NCI-H187 (cell line): ENCODE results near the gene GJA9.
"Not testable (repeated sequence)": the region's sequence is repeated elsewhere in the genome, so short reads cannot be mapped to it uniquely, and the experiment has no call there.

Source experiments
- DNase-seq, 2 experiments: peaks; one replicate each; lab custom pipeline; 2025; lab: John Stamatoyannopoulos, UW

Gene GJA9

GRCh38 chr1:38873027-38873969, 8.1 kb downstream of the GJA9 start, which contains the start of gene MYCBP:
TSS of gene MYCBP (minus strand) at chr1:38873348. CDS start at chr1:38873305, 43 bp downstream.
- DNase-seq, result peak; percentile 87 to 93

DNA sequence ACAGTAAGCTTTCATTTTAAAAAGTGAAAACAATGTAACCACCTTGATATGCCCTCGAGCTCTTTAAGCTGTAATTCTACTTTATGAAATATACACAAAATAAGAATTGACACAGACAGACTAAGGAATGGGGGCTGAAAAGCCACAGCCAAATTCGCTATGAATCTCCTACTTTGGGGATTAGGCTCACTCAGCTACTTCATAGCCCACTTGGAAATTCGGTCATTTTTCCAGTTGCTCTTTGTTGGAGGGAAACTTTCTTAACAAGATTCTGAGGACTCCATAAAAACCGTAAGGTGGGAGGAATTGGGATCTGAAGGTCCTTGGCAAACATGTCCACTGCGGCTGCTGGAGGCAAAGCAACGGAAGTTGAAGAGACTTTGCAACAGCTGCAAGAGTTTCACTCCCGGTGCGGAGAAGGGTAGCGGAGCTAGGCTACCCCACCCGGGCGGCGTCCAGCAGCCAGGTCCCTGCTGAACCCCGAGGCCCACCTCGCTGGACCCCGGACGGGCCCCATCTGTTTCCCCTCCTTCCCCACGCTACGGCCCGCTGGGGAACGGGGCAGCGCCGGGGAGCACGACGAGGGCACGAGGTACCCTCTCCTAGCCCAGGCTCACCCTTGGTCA, 8.9 kb downstream of the GJA9 start:
- DNase-seq, result no peak

DNA sequence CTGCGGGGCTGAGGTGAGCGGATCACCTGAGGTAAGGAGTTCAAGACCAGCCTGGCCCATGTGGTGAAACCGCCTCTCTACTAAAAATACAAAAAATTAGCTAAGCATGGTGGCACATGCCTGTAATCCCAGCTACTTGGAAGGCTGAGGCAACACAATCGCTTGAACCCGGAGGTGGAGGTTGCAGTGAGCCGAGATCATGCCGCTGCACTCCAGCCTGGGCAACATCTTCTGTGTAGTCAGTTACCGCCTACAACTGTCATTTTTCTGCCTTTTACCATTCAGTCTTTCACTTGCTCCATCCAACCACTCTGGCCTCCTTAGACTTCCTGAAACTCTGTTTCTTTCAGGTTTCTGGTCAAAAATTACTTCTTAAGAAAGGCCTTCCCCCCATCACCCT, 10.4 kb downstream of the GJA9 start:
- no peak for DNase-seq

- DNase-seq, result no peak
Measured at GRCh38 chr1:38867208-38867607, 14.2 kb downstream of the GJA9 start.

GRCh38 chr1:38865112-38865715, 16.2 kb downstream of the GJA9 start:
- no peak for DNase-seq

- no peak for DNase-seq
Measured at GRCh38 chr1:38860454-38860795, 21.0 kb downstream of the GJA9 start.

GRCh38 chr1:38859561-38860453, 21.6 kb downstream of the GJA9 start, which contains the start of gene RRAGC:
TSS of gene RRAGC (minus strand) at chr1:38859772. CDS start at chr1:38859646, 126 bp downstream.
- DNase-seq, result peak; percentile 81 to 94

DNA sequence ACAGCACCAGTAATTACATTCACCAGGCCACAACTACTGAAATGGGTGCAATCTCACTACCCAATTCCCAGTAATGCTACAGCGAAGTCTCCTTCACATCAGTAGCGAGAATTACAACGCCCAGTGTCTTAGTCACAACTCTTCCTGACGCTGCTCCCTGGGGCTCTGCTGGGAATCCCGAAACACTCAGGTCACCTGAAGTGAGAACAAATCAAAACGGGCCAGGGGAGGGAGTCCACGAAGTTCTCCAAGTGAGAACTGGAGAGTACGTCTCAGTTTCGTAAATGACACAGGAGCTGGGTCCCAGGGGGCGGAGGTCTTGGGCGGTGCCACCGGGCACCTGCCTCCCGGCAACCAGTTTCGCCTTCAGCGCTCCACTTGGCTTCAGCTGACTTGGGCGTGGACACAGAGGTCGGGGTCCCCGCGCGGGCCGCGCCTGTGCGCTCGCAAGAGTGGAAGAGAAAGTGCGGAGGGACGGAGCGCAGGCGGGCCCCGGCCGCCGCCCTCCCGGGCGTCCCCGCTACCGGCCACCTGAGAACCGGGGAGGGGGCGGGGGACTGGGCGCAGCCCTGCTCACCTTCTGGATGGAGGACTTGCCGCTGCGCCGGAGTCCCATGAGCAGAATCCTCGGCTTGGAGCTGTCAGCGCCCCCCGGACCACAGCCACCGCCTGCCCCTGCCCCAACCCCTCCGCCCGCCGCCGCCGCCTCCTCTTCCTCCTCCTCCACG, 22.4 kb downstream of the GJA9 start:
- peak in 1 of 2 experiments; percentile 4 for DNase-seq

DNA sequence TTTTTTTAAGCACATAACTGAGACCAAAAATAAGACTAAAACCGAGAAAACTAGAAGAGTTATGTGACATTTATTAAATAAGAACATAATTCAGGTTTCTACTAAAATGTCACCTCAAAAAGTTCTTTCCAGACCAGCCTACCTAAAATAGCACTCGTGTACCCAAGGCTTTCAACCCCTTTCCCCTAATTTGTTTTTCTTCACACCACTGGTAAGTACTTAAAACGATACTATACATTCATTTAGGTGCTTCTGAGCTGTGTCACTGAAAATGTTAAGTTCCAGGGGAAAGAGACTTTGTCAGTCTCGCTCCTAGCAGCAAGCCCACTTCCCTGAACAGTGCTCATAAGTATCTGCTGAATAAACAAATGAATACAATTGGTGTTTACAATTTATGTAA, 28.6 kb downstream of the GJA9 start:
- no peak for DNase-seq

GRCh38 chr1:38848071-38848470, 33.3 kb downstream of the GJA9 start:
- DNase-seq, result no peak

- no peak for DNase-seq
Measured at GRCh38 chr1:38846210-38846609, 35.2 kb downstream of the GJA9 start.

DNA sequence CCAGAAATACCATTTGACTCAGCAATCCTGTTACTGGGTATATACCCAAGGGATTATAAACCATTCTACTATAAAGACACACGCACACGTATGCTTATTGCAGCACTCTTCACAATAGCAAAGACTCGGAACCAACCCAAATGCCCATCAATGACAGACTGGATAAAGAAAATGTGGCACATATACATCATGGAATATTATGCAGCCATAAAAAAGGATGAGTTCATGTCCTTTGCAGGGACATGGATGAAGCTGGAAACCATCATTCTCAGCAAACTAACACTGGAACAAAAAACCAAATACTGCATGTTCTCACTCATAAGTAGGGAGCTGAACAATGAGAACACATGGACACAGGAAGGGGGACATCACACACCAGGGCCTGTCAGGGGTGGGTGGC, 36.3 kb downstream of the GJA9 start:
- DNase-seq, result not testable (repeated sequence)

DNA sequence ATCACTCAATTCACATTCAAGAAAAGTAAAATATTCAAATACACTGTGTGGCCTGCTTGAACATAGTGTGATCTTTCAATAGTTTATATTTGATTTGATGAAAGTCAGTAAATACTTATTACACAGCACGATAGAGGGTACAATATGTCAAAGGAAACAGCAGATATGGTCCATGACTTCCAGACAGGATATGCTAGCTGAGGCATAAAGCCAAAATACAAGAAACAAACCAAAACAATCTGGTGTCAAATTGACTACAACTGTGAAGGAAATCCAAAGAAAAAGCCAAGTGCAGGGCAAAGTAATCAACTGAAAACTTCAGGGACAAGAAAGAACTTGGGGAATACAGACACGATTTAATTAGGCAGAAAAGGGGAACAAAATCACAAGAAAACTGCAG, 41.1 kb downstream of the GJA9 start:
- DNase-seq, result no peak

DNA sequence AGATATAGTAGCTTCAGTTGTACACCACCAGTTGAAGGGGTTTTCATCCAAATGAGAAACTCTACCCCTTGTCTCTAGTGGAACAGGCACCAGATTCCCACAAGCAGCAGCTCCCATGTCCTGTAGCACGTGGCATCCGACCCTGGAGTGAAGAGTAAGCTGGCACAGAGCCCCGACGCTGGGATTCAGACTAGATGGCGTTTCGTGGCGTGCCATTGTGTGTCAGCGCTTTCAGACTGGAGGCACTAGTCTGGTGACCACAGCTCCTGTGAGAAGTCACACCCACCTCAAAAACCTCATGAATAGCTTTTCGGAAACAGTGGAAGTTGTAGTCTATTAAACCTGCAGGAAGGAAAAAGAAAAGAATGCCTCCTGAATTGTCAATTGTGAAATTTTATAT, 42.0 kb downstream of the GJA9 start:
- no peak for DNase-seq

- not testable (repeated sequence) for DNase-seq
Measured at GRCh38 chr1:38836316-38836715, 45.1 kb downstream of the GJA9 start.

DNA sequence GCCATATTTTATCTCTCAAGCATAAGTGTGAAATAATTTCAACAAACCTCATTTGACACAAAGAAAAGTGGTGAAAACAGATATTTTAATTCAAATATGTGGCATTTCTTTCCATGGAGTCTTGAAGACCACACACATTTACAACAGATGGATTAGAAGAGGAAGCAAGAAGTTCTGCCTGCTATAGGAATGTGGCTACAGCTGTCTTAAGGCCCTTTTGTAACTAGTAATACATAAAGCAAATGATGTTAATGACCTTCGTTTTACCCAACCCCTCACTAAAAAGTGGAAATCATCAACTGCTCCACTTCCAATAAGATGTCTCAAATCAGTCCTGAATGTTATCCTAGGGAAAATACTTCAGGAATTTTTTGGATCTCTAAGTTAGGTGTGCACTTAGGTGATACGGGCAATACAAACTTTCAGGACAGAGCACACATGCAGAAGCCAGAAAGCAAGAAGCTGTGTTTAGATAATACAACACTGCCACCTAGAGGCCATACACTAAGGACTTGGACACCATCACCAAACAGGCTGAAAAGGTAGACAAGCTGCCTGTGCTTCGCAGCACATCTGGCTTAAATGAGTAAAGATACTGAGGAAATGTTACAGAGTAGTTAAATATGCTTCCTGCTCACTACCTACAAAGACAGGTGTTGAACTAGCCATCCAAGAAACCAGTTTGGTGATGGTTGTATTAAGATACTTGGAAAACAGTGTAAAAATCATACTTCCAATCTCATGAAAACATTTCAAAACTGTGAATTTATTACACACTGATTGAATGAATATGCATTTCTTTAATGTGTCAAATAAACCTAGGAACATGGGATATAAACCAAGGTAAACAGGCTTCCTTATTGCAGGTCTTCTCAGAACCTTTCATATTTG, 46.2 kb downstream of the GJA9 start:
- DNase-seq, result peak in 1 of 2 experiments; percentile 48

DNA sequence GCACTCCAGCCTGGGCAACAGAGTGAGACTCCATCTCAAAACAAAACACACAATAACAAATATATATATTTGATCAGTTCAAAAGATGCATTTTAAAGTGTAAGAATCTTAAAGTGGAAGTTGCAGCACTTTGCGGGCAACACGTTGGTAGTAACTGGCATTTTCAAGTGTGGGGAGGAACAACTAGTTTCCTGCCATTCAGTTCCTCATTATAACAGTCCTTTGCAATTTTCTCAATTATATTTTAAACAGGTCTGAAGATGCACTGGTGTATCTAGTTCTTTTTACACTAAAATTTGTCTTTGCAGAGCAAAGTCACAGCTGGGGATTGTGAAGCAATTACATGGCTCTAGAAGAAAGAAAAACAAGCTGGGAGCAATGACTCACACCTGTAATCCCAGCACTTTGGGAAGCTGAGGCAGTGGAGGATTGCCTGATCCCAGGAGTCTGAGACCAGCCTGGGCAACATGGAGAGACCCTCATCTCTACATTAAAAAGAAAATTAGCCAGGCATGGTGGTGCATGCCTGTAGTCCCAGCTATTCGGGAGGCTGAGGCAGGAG, 47.1 kb downstream of the GJA9 start:
- no peak for DNase-seq

DNA sequence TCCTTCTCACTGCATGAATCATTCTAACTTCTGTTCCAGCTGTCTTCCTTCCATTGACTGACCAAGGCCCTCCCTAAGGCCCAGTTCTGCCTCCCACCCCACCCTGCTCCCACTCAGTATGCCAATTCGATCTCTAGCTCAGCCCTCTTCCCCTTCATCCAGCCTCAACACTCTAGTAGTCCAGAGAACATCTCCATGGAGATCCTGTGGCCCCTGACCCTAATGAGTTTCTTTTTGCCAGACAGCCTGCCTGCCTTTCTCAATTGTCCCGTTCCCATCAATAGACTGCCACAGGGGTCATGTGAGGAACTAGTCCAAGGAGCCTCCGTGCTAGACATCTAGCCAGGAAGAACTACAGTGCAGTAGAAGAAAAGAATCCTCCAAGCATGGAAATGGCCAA, 48.2 kb downstream of the GJA9 start:
- DNase-seq, result no peak

DNA sequence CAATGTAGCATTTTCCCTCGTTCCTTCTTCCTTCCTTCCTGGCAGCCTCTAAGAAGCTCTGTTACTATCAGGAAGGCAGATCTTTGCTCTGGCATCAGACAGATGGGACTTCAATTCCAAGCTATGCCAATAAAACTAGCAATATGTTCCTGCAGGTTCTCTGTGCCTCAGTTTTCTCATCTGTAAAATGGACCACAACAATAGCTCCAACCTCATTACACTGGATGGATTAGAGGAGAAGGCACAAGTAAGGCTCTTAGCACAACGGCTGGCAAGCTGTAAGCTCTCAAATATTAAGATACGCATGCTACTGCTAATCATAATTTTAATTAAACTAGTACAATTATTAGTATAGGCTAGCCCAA, 49.0 kb downstream of the GJA9 start:
- no peak for DNase-seq
